ENCODE results near the gene CDHR5.

The CDHR5 gene

DNA sequence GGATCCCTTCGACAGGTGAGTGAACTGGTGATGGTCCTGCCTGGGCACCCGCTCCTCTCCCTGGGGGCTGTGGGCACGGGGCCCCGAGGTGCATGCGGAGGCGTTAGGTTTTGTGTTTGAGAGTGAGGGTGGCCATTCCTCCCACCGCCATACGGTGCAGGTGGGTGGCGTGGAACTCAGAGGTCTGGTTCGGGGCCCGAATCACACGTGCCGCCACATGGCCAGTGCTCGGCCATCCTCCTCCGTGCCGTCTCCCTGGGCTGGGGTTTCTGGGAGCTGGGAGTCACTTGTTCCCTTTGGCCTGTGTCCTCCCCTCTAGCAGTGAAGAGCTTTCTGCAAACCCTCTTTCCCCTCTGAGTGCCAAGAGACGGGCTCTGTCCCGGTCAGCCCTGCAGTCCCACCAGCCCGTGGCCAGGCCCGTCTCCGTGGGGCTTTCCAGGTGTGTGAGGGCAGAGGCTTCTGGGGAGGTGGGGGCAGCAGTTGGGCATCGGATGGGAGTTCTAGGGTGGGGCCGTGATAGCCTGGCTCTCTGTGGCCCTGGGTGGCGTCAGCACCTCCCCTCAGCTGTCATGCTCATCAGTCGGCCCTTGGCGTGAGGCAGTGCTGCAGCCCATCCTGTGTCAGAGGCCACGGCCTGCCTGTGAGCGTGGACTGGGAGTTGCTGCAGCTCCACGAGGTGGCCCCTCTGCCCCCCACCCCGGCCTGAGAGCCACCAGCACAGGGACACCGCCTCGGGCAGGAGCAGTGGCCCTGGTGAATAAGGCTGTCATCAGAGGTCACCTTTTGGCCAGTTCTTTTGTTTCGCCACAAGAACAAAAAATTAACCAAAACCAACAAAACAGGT, 19.2 kb downstream of the CDHR5 start:
- H3K4me3 ChIP-seq (ENCODE audit: low read depth, low read length) = no peak overlapping the region
- in situ Hi-C loops (cut with HindIII; ENCODE audit: low sequenced_read_pairs) = no loop called here
- TF ChIP-seq, protein P1, sequence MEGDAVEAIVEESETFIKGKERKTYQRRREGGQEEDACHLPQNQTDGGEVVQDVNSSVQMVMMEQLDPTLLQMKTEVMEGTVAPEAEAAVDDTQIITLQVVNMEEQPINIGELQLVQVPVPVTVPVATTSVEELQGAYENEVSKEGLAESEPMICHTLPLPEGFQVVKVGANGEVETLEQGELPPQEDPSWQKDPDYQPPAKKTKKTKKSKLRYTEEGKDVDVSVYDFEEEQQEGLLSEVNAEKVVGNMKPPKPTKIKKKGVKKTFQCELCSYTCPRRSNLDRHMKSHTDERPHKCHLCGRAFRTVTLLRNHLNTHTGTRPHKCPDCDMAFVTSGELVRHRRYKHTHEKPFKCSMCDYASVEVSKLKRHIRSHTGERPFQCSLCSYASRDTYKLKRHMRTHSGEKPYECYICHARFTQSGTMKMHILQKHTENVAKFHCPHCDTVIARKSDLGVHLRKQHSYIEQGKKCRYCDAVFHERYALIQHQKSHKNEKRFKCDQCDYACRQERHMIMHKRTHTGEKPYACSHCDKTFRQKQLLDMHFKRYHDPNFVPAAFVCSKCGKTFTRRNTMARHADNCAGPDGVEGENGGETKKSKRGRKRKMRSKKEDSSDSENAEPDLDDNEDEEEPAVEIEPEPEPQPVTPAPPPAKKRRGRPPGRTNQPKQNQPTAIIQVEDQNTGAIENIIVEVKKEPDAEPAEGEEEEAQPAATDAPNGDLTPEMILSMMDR (IDR thresholded peaks at IDR 0.05; ENCODE audit: low read depth, low read length, missing control alignments) = no peak
- no peak for DNase-seq (ENCODE audit: low read depth)

DNA sequence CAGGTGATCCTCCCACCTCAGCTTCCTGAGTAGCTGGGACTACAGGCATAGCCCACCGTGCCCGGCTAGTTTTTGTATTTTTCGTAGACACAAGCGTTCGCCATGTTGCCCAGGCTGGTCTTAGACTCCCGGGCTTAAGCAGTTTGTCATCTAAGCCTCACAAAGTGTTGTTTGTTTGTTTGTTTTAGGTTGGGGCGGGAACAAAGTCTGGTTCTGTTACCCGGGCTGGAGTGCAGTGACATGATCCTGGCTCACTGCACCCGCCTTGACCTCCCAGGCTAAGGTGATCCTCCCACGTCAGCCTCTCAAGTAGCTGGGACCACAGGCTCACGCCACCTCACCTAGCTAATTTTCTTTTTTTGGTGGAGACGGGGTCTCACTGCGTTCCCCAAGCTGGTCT, 21.6 kb downstream of the CDHR5 start:
- no peak for DNase-seq (ENCODE audit: low read depth)
- in situ Hi-C loops (cut with HindIII; ENCODE audit: low sequenced_read_pairs) = no loop called here
- TF ChIP-seq, protein P1 (IDR thresholded peaks at IDR 0.05; ENCODE audit: low read depth, low read length, missing control alignments) = no peak
- no peak overlapping the region for H3K4me3 ChIP-seq (ENCODE audit: low read depth, low read length)

DNA sequence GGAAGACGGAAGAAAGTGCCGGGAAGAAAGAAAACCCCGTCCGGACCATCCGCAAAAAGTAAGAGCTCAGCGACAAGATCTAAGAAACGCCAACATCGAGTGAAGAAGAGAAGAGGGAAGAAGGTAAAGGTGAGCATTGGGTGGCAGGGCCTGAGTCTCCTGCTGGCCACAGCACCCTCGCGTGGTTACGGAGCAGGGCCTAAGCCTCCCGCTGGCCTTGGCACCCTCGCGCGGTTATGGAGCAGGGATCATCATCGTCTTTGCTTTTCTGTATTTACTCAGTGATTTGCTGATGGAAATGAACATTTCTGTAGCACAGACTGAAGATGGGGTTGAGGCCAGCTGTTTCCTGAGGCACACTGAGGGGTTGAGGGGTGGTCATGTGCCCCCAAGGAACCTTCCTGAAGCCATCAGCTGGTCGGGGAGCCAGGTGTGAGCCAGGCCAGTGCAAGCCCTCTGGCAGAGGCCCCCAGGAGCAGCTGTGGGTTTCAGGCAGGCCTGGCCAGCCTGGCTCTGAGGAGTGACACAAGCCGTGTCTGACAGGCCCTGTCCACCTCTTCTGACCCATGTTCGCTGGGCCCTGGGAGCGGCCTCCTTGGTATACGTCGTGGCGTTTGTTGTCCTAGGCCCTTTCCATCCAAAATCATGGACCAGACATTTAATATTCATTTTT, 23.0 kb downstream of the CDHR5 start:
- H3K4me3 ChIP-seq (ENCODE audit: low read depth, low read length) = no peak overlapping the region
- TF ChIP-seq, protein P1 (IDR thresholded peaks at IDR 0.05; ENCODE audit: low read depth, low read length, missing control alignments) = no peak
- no peak for DNase-seq (ENCODE audit: low read depth)
- in situ Hi-C loops (cut with HindIII; ENCODE audit: low sequenced_read_pairs) = no loop called here

DNA sequence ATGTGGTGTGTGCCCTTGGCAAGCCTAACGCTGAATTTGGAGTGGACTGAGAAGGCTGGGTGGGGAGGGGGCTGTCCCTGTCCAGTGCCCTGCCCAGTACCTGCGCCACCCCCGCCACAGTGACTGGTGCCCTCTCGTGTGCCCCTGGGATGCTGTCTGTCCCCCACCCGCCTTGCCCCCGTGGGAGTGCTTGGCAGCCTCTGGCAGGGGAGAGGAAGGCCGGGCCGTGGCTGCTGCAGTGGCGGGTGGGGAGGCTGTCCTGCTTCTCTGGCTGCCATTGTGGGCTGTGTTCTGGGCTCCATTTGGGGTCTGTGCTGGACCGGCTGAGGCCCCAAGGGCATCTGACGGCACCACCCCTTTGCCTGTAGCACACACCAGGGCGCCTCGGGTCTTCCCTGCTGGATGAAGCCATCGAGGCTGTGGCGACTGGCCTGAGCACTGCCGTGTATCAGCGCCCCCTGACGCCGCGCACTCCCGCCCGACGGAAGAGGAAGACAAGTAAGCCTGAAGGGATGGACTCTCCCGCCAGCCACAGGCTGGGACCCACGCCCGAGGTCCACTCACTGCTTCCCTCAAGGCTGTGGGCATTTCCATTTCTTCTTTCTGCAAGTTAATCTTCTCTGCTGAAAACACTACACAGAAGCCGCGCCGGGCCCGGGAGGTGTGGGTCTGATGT, 26.6 kb downstream of the CDHR5 start:
- H3K4me3 ChIP-seq (ENCODE audit: low read depth, low read length) = no peak overlapping the region
- DNase-seq (ENCODE audit: low read depth) = no peak
- in situ Hi-C loops (cut with HindIII; ENCODE audit: low sequenced_read_pairs) = no loop called here
- TF ChIP-seq, protein P1 (IDR thresholded peaks at IDR 0.05; ENCODE audit: low read depth, low read length, missing control alignments) = no peak

DNA sequence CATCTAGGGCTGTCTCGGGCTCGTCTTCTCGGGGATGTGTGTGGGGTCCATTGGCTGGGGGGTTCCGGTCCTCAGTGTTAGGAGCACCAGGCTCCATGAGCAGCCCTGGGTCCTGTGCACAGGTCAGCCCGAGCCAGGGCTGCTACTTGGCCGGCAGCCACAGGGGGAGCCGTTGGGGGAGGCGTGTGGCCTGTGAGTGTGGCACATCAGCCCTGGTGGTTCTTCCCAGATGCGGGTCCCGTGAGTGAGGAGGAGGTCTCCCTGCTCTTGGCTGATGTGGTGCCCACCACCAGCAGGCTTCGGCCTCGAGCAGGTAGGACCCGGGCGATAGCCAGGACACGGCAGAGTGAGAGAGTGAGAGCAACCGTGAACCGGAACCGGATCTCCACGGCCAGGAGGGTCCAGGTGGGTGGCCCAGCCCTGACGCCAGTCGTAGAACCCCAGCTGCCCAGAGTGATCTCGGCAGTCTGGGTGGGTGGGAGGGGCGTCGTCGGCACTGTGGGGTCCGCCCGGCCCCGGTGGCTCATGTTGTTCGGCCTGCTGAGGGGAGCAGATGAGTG, 27.5 kb downstream of the CDHR5 start:
- DNase-seq (ENCODE audit: low read depth) = no peak
- in situ Hi-C loops (cut with HindIII; ENCODE audit: low sequenced_read_pairs) = no loop called here
- no peak overlapping the region for H3K4me3 ChIP-seq (ENCODE audit: low read depth, low read length)
- TF ChIP-seq, protein P1 (IDR thresholded peaks at IDR 0.05; ENCODE audit: low read depth, low read length, missing control alignments) = no peak

DNA sequence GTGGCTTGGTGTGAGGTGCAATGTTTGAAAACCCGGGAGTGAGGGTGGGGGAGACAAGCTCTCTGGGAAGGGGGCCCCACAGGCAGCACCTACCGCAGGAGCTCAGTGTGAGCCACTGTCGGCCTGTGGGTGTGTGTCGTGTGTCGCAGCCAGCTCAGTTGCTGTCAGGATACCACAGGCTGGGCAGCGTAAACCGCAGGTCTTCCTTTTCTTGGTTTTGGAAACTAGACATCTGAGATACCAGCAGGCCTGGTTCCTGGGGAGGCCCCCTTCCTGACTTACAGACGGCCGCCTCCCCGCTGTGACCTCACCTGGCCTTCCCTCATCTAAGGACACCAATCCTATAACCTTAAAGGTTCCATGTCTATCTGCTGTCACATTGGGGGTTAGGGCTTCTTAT, 28.4 kb downstream of the CDHR5 start:
- TF ChIP-seq, protein P1 (IDR thresholded peaks at IDR 0.05; ENCODE audit: low read depth, low read length, missing control alignments) = no peak
- no peak for DNase-seq (ENCODE audit: low read depth)
- in situ Hi-C loops (cut with HindIII; ENCODE audit: low sequenced_read_pairs) = no loop called here
- H3K4me3 ChIP-seq (ENCODE audit: low read depth, low read length) = no peak overlapping the region

Data from astrocyte of the cerebellum (primary cell).